Calu3 (cell line): ENCODE measurements around the gene TTC39C. TPM values are rescaled to one million over a fixed set of nuclear protein-coding genes. Genes with fewer than 3 reads are reported as not detected.
"Not testable (repeated sequence)": the region's sequence is repeated elsewhere in the genome, so short reads cannot be mapped to it uniquely, and the experiment has no call there.

Experiments
- BruUV-seq: library from RNA; stranded (reverse); fragments of 400-500 nt; replicated peaks from 2 replicates; lab custom pipeline; 2021; lab: Mats Ljungman, UMichigan
- CTCF ChIA-PET: fragments of 300-600 bp; sonication (Branson Sonifier 250); formaldehyde crosslinking; loops from one replicate; lab custom pipeline; 2022; ENCODE audit warnings: antibody characterized with exemption; lab: Charles Lee
- DNase-seq: peaks from one replicate; pipeline ENCODE4 v3.0.0; 2022
- H3K27ac Mint-ChIP-seq: one replicate; pipeline ENCODE4 v1.8.0; 2022; ENCODE audit warnings: mixed read lengths; ENCODE audit not compliant: unreplicated experiment
- H3K27me3 Mint-ChIP-seq: one replicate; pipeline ENCODE4 v1.8.0; 2022; ENCODE audit warnings: mixed read lengths; ENCODE audit not compliant: unreplicated experiment
- H3K36me3 Mint-ChIP-seq: one replicate; pipeline ENCODE4 v1.8.0; 2022; ENCODE audit warnings: mild to moderate bottlenecking, moderate library complexity, mixed read lengths; ENCODE audit not compliant: insufficient read depth, unreplicated experiment
- H3K4me1 Mint-ChIP-seq: one replicate; pipeline ENCODE4 v1.8.0; 2022; ENCODE audit warnings: mild to moderate bottlenecking, low read depth, mixed read lengths; ENCODE audit not compliant: unreplicated experiment
- H3K4me3 Mint-ChIP-seq: one replicate; pipeline ENCODE4 v1.8.0; 2022; ENCODE audit warnings: mild to moderate bottlenecking, low read depth, moderate library complexity, mixed read lengths; ENCODE audit not compliant: unreplicated experiment
- H3K9me3 Mint-ChIP-seq: one replicate; pipeline ENCODE4 v1.8.0; 2022; ENCODE audit warnings: low read depth, mixed read lengths; ENCODE audit not compliant: unreplicated experiment
- intact Hi-C: fragments of 100-400 bp; cut with micrococcal nuclease; formaldehyde crosslinking; loops from one replicate; pipeline ENCODE4 v1.10.0; 2022; ENCODE audit not compliant: unreplicated experiment
- total RNA-seq: library from RNA; stranded (reverse); gene quantifications from 2 replicates; pipeline ENCODE4 v1.2.3, GENCODE V29; 2022
- TF ChIP-seq, protein P1 (sequence below): fragments of 200-600 bp; IDR thresholded peaks from one replicate; pipeline ENCODE4 v1.8.0; 2022; ENCODE audit warnings: antibody characterized with exemption; ENCODE audit not compliant: unreplicated experiment

TTC39C gene
- total RNA-seq, 1 experiment from 2014 or later = 26.8 TPM

DNA sequence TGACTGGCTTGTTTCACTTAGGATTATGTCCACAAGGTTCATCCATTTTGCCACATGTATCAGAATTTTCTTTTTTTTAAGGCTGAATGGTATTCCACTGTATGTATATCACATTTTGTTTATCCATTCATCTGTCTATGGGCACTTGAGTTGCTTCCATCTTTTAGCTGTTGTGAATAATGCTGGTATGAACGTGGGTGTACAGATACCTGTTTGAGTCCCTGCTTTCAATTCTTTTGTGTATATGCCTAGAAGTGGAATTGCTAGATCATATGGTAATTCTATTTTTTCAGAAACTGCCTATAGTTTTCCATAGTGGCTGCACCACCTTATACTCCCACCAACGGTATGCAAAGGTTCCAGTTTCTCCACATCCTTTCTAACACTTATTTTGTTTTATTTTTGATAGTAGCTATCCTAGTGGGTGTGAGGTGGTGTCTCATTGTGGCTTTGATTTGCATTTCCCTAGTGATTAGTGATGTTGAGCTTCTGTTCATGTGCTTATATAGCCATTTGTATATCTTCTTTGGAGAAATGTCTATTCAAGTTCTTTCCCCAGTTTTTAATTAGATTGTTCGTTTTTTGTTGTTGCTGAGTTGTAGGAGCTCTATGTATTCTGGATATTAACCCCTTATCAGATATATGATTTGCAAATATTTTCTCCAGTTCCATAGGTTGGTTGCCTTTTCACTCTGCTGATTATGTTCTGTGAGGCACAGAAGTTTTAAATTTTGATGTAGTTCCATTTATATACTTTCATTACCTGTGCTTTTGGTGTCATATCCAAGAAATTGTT, 40.7 kb downstream of the TTC39C start:
- no TSS peak for BruUV-seq
- intact Hi-C loops = no loop called here
- no peak overlapping the region for H3K27ac Mint-ChIP-seq
- no peak overlapping the region for H3K4me3 Mint-ChIP-seq
- no peaks in the 10 kb centered on the region for H3K36me3 Mint-ChIP-seq
- peaks cover 31% of the 10 kb centered on the region for H3K4me1 Mint-ChIP-seq
- TF ChIP-seq, protein P1, sequence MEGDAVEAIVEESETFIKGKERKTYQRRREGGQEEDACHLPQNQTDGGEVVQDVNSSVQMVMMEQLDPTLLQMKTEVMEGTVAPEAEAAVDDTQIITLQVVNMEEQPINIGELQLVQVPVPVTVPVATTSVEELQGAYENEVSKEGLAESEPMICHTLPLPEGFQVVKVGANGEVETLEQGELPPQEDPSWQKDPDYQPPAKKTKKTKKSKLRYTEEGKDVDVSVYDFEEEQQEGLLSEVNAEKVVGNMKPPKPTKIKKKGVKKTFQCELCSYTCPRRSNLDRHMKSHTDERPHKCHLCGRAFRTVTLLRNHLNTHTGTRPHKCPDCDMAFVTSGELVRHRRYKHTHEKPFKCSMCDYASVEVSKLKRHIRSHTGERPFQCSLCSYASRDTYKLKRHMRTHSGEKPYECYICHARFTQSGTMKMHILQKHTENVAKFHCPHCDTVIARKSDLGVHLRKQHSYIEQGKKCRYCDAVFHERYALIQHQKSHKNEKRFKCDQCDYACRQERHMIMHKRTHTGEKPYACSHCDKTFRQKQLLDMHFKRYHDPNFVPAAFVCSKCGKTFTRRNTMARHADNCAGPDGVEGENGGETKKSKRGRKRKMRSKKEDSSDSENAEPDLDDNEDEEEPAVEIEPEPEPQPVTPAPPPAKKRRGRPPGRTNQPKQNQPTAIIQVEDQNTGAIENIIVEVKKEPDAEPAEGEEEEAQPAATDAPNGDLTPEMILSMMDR = no peak
- CTCF ChIA-PET = interaction anchor here (1.1 kb wide), 1 partner anchor 29 kb away, joined by 3 read pairs; no protein-coding TSS in a partner anchor
- no peaks in the 10 kb centered on the region for H3K9me3 Mint-ChIP-seq
- no peaks in the 10 kb centered on the region for H3K27me3 Mint-ChIP-seq
- DNase-seq = no peak

DNA sequence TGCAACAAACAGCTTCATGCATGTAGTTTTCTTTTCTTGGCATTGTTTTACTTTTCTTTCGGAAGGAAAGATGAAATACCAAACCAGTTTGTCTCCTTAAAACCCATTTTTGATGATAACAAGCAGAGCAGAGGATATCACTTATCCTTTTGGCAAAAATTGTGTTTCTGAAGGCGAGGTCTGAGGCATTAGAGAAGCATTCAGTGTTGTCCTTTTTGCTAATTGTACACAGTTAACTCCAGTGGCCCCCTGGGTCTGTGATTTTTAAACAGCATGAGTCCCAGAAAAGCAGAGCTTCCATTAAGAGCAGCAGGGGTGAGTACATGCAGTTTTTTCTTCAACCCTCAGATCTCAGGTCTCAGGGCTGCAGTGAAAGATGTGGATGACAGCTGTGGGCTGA, 41.3 kb downstream of the TTC39C start:
- H3K27me3 Mint-ChIP-seq = no peaks in the 10 kb centered on the region
- H3K4me1 Mint-ChIP-seq = peaks cover 24% of the 10 kb centered on the region
- intact Hi-C loops = no loop called here
- no peak overlapping the region for H3K4me3 Mint-ChIP-seq
- no peaks in the 10 kb centered on the region for H3K36me3 Mint-ChIP-seq
- TF ChIP-seq, protein P1 = no peak
- H3K9me3 Mint-ChIP-seq = no peaks in the 10 kb centered on the region
- CTCF ChIA-PET = interaction anchor here (1.1 kb wide), 1 partner anchor 30 kb away, joined by 3 read pairs; no protein-coding TSS in a partner anchor
- BruUV-seq = no TSS peak
- no peak for DNase-seq
- no peak overlapping the region for H3K27ac Mint-ChIP-seq

DNA sequence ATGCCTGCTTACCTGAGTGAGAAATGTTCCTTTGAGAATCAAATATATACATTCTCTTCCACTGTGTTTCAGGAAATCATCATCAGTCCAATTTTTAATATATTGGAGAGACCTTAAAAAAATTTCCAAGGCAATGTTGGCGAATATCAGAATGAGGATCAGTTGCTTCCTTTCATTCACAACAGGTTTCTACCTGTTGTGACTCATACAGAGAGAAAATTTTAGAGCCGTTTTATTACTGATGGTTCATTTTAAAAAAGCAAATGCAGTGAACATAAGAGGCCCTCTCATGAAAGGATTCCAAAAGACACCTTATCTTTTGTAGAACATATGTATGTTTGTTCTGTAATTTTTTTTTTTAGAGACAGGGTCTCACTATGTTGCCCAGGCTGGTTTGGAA, 42.0 kb downstream of the TTC39C start:
- DNase-seq = no peak
- no TSS peak for BruUV-seq
- Mint-ChIP-seq H3K27ac (no peak overlapping the region), H3K4me1 (peaks cover 18% of the 10 kb centered on the region), H3K4me3 (no peak overlapping the region), H3K9me3 (no peaks in the 10 kb centered on the region), H3K27me3 (no peaks in the 10 kb centered on the region), H3K36me3 (no peaks in the 10 kb centered on the region)
- intact Hi-C loops = no loop called here
- TF ChIP-seq, protein P1 = no peak
- CTCF ChIA-PET = no interaction called here

DNA sequence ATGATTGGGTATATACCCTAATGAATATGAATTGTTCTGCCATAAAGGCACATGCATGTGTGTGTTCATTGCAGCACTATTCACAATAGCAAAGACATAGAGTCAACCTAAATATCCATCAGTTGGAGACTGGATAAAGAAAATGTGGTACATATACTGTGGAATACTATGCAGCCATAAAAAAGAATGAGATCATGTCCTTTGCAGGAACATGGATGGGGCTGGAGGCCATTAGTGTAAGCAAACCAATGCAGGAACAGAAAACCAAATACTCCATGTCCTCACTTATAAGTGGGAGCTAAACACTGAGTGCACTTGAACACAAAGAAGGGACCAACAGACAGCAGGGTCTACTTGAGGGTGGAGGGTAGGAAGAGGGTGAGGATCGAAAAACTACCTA, 43.2 kb downstream of the TTC39C start:
- TF ChIP-seq, protein P1 = no peak
- DNase-seq = no peak
- no peak overlapping the region for H3K27ac Mint-ChIP-seq
- peaks cover 7% of the 10 kb centered on the region for H3K4me1 Mint-ChIP-seq
- BruUV-seq = no TSS peak
- CTCF ChIA-PET = no interaction called here
- no peaks in the 10 kb centered on the region for H3K9me3 Mint-ChIP-seq
- H3K36me3 Mint-ChIP-seq = no peaks in the 10 kb centered on the region
- intact Hi-C loops = no loop called here
- no peaks in the 10 kb centered on the region for H3K27me3 Mint-ChIP-seq
- H3K4me3 Mint-ChIP-seq = no peak overlapping the region

DNA sequence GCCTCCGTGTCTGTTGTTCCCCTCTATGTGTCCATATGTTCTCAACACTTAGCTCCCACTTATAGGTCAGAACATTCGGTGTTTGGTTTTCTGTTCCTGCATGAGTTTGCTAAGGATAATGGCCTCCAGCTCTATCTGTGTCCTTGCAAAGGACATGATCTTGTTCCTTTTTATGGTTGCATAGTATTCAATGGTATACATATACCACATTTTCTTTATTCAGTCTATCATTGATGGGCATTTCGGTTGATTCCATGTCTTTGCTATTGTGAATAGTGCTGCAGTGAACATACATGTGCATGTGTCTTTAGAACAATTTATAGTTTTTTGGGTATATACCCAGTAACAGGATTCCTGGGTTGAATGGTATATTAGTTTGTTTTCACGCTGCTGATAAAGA, 44.8 kb downstream of the TTC39C start:
- H3K9me3 Mint-ChIP-seq, BruUV-seq, CTCF ChIA-PET, DNase-seq, H3K4me1 Mint-ChIP-seq, intact Hi-C loops, H3K36me3 Mint-ChIP-seq, H3K4me3 Mint-ChIP-seq, H3K27ac Mint-ChIP-seq, H3K27me3 Mint-ChIP-seq: not testable (repeated sequence)
